Measurements from ENCODE around the gene RGS19. TPM values are rescaled to one million over a fixed set of nuclear protein-coding genes. Genes with fewer than 3 reads are reported as not detected.

RGS19 gene
- total RNA-seq, 1 donor from 2014 or later, result 3.1 TPM

GRCh38 chr20:64068386-64069208 is 10.7 kb downstream of the RGS19 start:
- intact Hi-C loops (cut with DNase I), result loop anchor here (10.0 kb wide), 1 partner anchor 544 kb away; the partner anchor contains the start of gene PPDPF

GRCh38 chr20:64067733-64068307 is 11.5 kb downstream of the RGS19 start:
- intact Hi-C loops (cut with DNase I), result loop anchor here (10.0 kb wide), 1 partner anchor 543 kb away; the partner anchor contains the start of gene PPDPF
- no peak for DNase-seq (ENCODE audit: low spot score)

More at GRCh38 chr20:64068386-64069208, 10.7 kb downstream of the RGS19 start:
- no peak for DNase-seq (ENCODE audit: low spot score)

- DNase-seq (ENCODE audit: low spot score), result no peak
- intact Hi-C loops (cut with DNase I), result loop anchor here (10.0 kb wide), 1 partner anchor 542 kb away; the partner anchor contains the start of gene PPDPF
Observed at GRCh38 chr20:64067005-64067632, 12.2 kb downstream of the RGS19 start.

GRCh38 chr20:64065974-64066343 is 13.4 kb downstream of the RGS19 start:
- intact Hi-C loops (cut with DNase I), result loop anchor here (10.0 kb wide), 1 partner anchor 541 kb away; the partner anchor contains the start of gene PPDPF
- DNase-seq (ENCODE audit: low spot score), result no peak

GRCh38 chr20:64065062-64065973 is 14.0 kb downstream of the RGS19 start:
- DNase-seq (ENCODE audit: low spot score), result no peak
- intact Hi-C loops (cut with DNase I), result loop anchor here (10.0 kb wide), 1 partner anchor 541 kb away; the partner anchor contains the start of gene PPDPF

GRCh38 chr20:64064145-64064698 is 15.1 kb downstream of the RGS19 start:
- intact Hi-C loops (cut with DNase I), result loop anchor here (10.0 kb wide), 1 partner anchor 539 kb away; the partner anchor contains the start of gene PPDPF
- no peak for DNase-seq (ENCODE audit: low spot score)

- DNase-seq (ENCODE audit: low spot score), result no peak
- intact Hi-C loops (cut with DNase I), result loop anchor here (2.0 to 10.0 kb wide), 3 partner anchors 83 to 539 kb away; partner anchors contain the start of genes PPDPF, PRPF6 and UCKL1
Observed at GRCh38 chr20:64063389-64064144, 15.8 kb downstream of the RGS19 start.

- intact Hi-C loops (cut with DNase I), result loop anchor here (2.0 to 10.0 kb wide), 3 partner anchors 82 to 538 kb away; partner anchors contain the start of genes PPDPF, PRPF6 and UCKL1
- DNase-seq (ENCODE audit: low spot score), result peak; percentile 98
Observed at GRCh38 chr20:64062596-64063388, 16.5 kb downstream of the RGS19 start, which contains the start of gene TCEA2. TCEA2 (plus strand) TSS chr20:64063198; CDS start chr20:64063313, 115 bp downstream.

- DNase-seq (ENCODE audit: low spot score), result no peak
- intact Hi-C loops (cut with DNase I), result loop anchor here (2.0 to 10.0 kb wide), 3 partner anchors 81 to 537 kb away; partner anchors contain the start of genes PPDPF, PRPF6 and UCKL1
Observed at GRCh38 chr20:64062276-64062595, 17.1 kb downstream of the RGS19 start.

GRCh38 chr20:64058536-64058935 is 20.8 kb downstream of the RGS19 start:
- no peak for DNase-seq (ENCODE audit: low spot score)
- intact Hi-C loops (cut with DNase I), result no loop called here

- intact Hi-C loops (cut with DNase I), result no loop called here
- peak; percentile 90 for DNase-seq (ENCODE audit: low spot score)
Observed at GRCh38 chr20:64057628-64058498, 21.5 kb downstream of the RGS19 start.

GRCh38 chr20:64056889-64057627 is 22.3 kb downstream of the RGS19 start:
- DNase-seq (ENCODE audit: low spot score), result no peak
- intact Hi-C loops (cut with DNase I), result no loop called here

GRCh38 chr20:64056639-64056888 is 22.8 kb downstream of the RGS19 start:
- intact Hi-C loops (cut with DNase I), result no loop called here
- no peak for DNase-seq (ENCODE audit: low spot score)

- intact Hi-C loops (cut with DNase I), result loop anchor here (2.0 kb wide), 1 partner anchor 17 kb away; no protein-coding TSS in a partner anchor
- DNase-seq (ENCODE audit: low spot score), result peak; percentile 85
Observed at GRCh38 chr20:64055893-64056638, 23.3 kb downstream of the RGS19 start.

- no peak for DNase-seq (ENCODE audit: low spot score)
- intact Hi-C loops (cut with DNase I), result loop anchor here (2.0 kb wide), 1 partner anchor 17 kb away; no protein-coding TSS in a partner anchor
Observed at GRCh38 chr20:64055396-64055892, 23.9 kb downstream of the RGS19 start.

Measured in cardiac septum (tissue), 1 donor.